ENCODE data around the gene CNFN.

CNFN gene

DNA sequence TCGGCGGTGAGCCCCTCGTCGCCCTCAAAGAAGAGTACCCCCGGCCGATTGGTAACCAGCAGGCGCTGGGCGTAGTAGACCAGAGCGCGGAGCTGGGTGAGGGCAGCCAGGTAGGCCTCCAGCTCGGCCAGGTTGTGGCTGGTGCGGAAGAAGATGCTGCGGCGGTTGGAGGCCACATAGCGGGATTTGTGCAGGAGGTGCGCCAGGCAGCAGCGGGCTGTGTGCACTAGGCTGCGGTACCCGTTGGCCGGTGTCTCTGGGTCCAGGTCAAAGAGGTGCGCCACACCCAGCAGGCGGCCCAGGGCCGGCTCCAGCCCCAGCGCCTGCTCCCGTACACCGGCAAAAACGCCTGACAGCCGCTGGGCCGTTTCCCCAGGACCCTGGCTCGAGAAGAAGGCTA lies 20.3 kb upstream of the CNFN start:
- H3K4me3 ChIP-seq (IDR thresholded peaks at IDR 0.05; ENCODE audit: insufficient read depth, low read depth, low read length): no peak overlapping the region
- TF ChIP-seq, protein P1, sequence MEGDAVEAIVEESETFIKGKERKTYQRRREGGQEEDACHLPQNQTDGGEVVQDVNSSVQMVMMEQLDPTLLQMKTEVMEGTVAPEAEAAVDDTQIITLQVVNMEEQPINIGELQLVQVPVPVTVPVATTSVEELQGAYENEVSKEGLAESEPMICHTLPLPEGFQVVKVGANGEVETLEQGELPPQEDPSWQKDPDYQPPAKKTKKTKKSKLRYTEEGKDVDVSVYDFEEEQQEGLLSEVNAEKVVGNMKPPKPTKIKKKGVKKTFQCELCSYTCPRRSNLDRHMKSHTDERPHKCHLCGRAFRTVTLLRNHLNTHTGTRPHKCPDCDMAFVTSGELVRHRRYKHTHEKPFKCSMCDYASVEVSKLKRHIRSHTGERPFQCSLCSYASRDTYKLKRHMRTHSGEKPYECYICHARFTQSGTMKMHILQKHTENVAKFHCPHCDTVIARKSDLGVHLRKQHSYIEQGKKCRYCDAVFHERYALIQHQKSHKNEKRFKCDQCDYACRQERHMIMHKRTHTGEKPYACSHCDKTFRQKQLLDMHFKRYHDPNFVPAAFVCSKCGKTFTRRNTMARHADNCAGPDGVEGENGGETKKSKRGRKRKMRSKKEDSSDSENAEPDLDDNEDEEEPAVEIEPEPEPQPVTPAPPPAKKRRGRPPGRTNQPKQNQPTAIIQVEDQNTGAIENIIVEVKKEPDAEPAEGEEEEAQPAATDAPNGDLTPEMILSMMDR (conservative IDR thresholded peaks at IDR 0.05; ENCODE audit: low read depth, low read length): no peak

DNA sequence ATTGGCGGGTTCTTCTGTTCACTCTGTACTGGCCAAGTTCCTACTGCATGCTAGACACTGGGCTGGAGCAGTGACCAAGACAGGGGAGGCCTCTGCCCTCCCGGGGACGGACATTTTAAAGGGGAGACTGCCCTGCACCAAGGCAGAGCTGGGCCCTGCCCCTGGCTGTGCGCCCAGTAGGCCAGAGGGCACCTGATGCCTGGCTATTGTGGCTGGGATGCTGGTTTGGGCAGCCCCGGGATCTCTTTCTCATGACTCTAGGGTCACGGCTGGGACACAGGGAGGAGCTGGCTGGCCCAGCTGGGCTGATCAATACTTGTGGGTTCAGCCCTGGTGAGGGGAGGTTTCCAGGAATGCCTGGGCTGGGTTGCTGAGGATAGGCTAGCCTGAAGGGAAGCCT lies 19.4 kb upstream of the CNFN start:
- H3K36me3 ChIP-seq (ENCODE audit: insufficient read depth): no peaks in the 10 kb centered on the region
- no peaks in the 10 kb centered on the region for H3K27me3 ChIP-seq (ENCODE audit: insufficient read depth, low read depth)
- no peaks in the 10 kb centered on the region for H3K79me2 ChIP-seq (ENCODE audit: insufficient read depth, low read depth)
- no peak overlapping the region for H3K4me2 ChIP-seq
- H3K9ac ChIP-seq: no peak overlapping the region
- H3K27ac ChIP-seq: no peak overlapping the region
- TF ChIP-seq, protein P1 (conservative IDR thresholded peaks at IDR 0.05; ENCODE audit: low read depth, low read length): no peak
- H4K20me1 ChIP-seq (ENCODE audit: insufficient read depth): no peaks in the 10 kb centered on the region
- H3K4me1 ChIP-seq (ENCODE audit: low read depth, poor library complexity, severe bottlenecking): peaks cover 5% of the 10 kb centered on the region
- no peak overlapping the region for H2AFZ ChIP-seq (ENCODE audit: low read depth)
- H3K4me3 ChIP-seq (IDR thresholded peaks at IDR 0.05; ENCODE audit: insufficient read depth, low read depth, low read length): no peak overlapping the region

More for the DNA sequence above, 20.3 kb upstream of the CNFN start:
- no peak overlapping the region for H3K9ac ChIP-seq
- H3K27ac ChIP-seq: no peak overlapping the region
- peaks cover 5% of the 10 kb centered on the region for H3K4me1 ChIP-seq (ENCODE audit: low read depth, poor library complexity, severe bottlenecking)
- no peak overlapping the region for H2AFZ ChIP-seq (ENCODE audit: low read depth)
- H3K79me2 ChIP-seq (ENCODE audit: insufficient read depth, low read depth): no peaks in the 10 kb centered on the region
- H4K20me1 ChIP-seq (ENCODE audit: insufficient read depth): no peaks in the 10 kb centered on the region
- no peaks in the 10 kb centered on the region for H3K36me3 ChIP-seq (ENCODE audit: insufficient read depth)
- no peak overlapping the region for H3K4me2 ChIP-seq
- no peaks in the 10 kb centered on the region for H3K27me3 ChIP-seq (ENCODE audit: insufficient read depth, low read depth)

DNA sequence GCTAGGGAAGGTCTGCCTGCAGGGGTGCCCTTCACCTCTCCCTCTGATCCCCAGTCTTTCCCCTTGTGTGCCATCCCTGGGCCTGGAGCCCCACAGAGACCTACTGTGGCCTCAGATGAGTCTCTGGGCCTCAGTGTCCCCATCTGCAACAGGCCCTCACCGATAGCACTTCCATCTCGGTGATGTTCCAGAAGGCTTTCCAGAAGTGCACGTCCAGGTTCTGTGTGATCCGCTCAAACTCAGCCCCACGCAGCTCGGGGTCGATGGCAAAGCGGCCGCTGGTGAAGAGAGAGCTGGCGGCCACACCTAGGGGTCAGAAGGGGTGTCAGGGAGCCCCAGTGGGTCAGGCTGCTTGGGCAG lies 17.7 kb upstream of the CNFN start:
- no peak overlapping the region for H3K4me3 ChIP-seq (IDR thresholded peaks at IDR 0.05; ENCODE audit: insufficient read depth, low read depth, low read length)
- H3K79me2 ChIP-seq (ENCODE audit: insufficient read depth, low read depth): no peaks in the 10 kb centered on the region
- H3K4me1 ChIP-seq (ENCODE audit: low read depth, poor library complexity, severe bottlenecking): peaks cover 5% of the 10 kb centered on the region
- no peak overlapping the region for H3K4me2 ChIP-seq
- H2AFZ ChIP-seq (ENCODE audit: low read depth): no peak overlapping the region
- H3K27ac ChIP-seq: no peak overlapping the region
- TF ChIP-seq, protein P1 (conservative IDR thresholded peaks at IDR 0.05; ENCODE audit: low read depth, low read length): no peak
- H3K9ac ChIP-seq: no peak overlapping the region
- no peaks in the 10 kb centered on the region for H3K27me3 ChIP-seq (ENCODE audit: insufficient read depth, low read depth)
- H4K20me1 ChIP-seq (ENCODE audit: insufficient read depth): no peaks in the 10 kb centered on the region
- no peaks in the 10 kb centered on the region for H3K36me3 ChIP-seq (ENCODE audit: insufficient read depth)

DNA sequence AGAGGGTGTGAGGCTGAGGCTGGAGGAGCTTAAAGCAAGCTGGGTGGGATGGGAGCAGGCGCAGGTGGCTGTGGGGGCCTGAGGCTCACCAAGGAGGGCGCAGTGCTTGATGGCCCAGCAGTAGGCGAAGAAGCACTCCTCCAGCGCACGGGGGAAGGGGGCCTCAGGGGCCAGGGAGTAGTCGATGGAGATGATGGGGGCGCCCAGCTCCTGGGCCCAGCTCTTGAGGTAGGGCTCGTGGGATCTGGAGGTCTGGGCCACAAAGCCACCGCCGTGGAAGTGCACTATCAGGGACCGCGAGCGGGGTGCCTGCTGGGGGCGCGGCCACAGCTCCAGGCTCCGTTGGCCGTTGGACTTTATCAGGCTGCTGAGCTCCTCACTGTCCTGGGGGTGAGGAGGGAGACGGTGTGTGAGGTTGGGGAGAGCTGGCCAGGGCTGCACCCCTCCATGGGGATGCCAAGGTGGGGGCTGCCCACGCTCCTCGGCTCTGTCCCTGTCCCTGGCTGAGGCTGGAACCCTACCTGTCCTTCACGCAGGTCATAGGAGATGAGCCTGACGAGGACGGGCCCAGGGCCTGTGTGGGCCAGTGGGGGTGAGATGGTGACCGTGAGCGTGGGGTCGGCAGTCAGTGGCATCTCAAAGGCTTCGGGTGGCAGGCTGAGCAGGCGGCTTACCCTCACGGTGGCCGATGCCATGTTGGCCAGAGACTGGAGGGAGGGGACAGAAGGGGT lies 17.2 kb upstream of the CNFN start:
- Histone ChIP-seq H4K20me1 (ENCODE audit: insufficient read depth) (no peaks in the 10 kb centered on the region), H3K4me1 (ENCODE audit: low read depth, poor library complexity, severe bottlenecking) (peaks cover 5% of the 10 kb centered on the region), H3K36me3 (ENCODE audit: insufficient read depth) (no peaks in the 10 kb centered on the region), H3K4me3 (IDR thresholded peaks at IDR 0.05; ENCODE audit: insufficient read depth, low read depth, low read length) (no peak overlapping the region), H3K79me2 (ENCODE audit: insufficient read depth, low read depth) (no peaks in the 10 kb centered on the region), H3K27me3 (ENCODE audit: insufficient read depth, low read depth) (no peaks in the 10 kb centered on the region), H2AFZ (ENCODE audit: low read depth) (no peak overlapping the region), H3K27ac (no peak overlapping the region), H3K9ac (no peak overlapping the region), H3K4me2 (no peak overlapping the region)
- TF ChIP-seq, protein P1 (conservative IDR thresholded peaks at IDR 0.05; ENCODE audit: low read depth, low read length): no peak

All from KMS-11 (cell line).